Measurements from ENCODE around the gene DRD4. TPM values are rescaled to one million over a fixed set of nuclear protein-coding genes. Genes with fewer than 3 reads are reported as not detected.

Gene DRD4
- total RNA-seq, 2 experiments from 2014 or later: 0.88 to 0.89 TPM

Other genes with a start within 250 kb of the DRD4 start
- under 1 TPM in 1 of 2 experiments, not detected in 1; 0.18 TPM for gene PKP3, start 243.1 kb upstream of the DRD4 start, total RNA-seq
- gene SIGIRR, start 222.3 kb upstream of the DRD4 start, total RNA-seq: 10 to 100 TPM; 33.9 to 35.0 TPM
- gene ANO9, start 195.3 kb upstream of the DRD4 start, total RNA-seq: 10 to 100 TPM; 28.2 to 29.0 TPM
- 10 to 100 TPM; 17.4 to 18.0 TPM for gene PTDSS2, start 187.0 kb upstream of the DRD4 start, total RNA-seq
- gene RNH1, start 130.0 kb upstream of the DRD4 start, total RNA-seq: 100 to 1,000 TPM; 105 to 110 TPM
- gene HRAS, start 101.7 kb upstream of the DRD4 start, total RNA-seq: 10 to 100 TPM; 30.4 to 34.6 TPM
- under 1 TPM; 0.67 to 0.99 TPM for gene LRRC56, start 99.7 kb upstream of the DRD4 start, total RNA-seq
- 1 to 10 TPM in 1 of 2 experiments, under 1 TPM in 1; 0.88 to 1.3 TPM for gene LMNTD2, start 76.5 kb upstream of the DRD4 start, total RNA-seq
- 10 to 100 TPM; 16.8 to 17.3 TPM for gene RASSF7, start 76.3 kb upstream of the DRD4 start, total RNA-seq
- gene PHRF1, start 60.8 kb upstream of the DRD4 start, total RNA-seq: 10 to 100 TPM; 43.1 to 44.5 TPM
- 10 to 100 TPM; 34.6 to 37.5 TPM for gene IRF7, start 21.3 kb upstream of the DRD4 start, total RNA-seq
- not detected for gene CDHR5, start 12.3 kb upstream of the DRD4 start, total RNA-seq
- gene SCT, start 10.1 kb upstream of the DRD4 start, total RNA-seq: not detected
- 10 to 100 TPM; 59.1 to 59.3 TPM for gene DEAF1, start 58.0 kb downstream of the DRD4 start, total RNA-seq
- 10 to 100 TPM; 10.6 to 12.5 TPM for gene TMEM80, start 58.5 kb downstream of the DRD4 start, total RNA-seq
- 10 to 100 TPM; 15.0 to 16.7 TPM for gene EPS8L2, start 69.0 kb downstream of the DRD4 start, total RNA-seq
- 100 to 1,000 TPM; 234 to 241 TPM for gene TALDO1, start 110.2 kb downstream of the DRD4 start, total RNA-seq
- gene GATD1, start 140.2 kb downstream of the DRD4 start, total RNA-seq: 10 to 100 TPM; 45.8 to 48.8 TPM
- under 1 TPM; 0.20 to 0.25 TPM for gene CEND1, start 152.8 kb downstream of the DRD4 start, total RNA-seq
- 10 to 100 TPM; 33.3 to 36.7 TPM for gene SLC25A22, start 161.0 kb downstream of the DRD4 start, total RNA-seq
- gene PIDD1, start 168.0 kb downstream of the DRD4 start, total RNA-seq: 10 to 100 TPM; 29.9 to 30.6 TPM
- 1,000 to 10,000 TPM; 3,638 to 3,686 TPM for gene RPLP2, start 172.7 kb downstream of the DRD4 start, total RNA-seq
- gene PNPLA2, start 181.6 kb downstream of the DRD4 start, total RNA-seq: 10 to 100 TPM; 29.7 to 32.0 TPM
- gene CRACR2B, start 190.7 kb downstream of the DRD4 start, total RNA-seq: 1 to 10 TPM; 2.1 to 2.4 TPM
- gene CD151, start 195.7 kb downstream of the DRD4 start, total RNA-seq: 10 to 100 TPM; 45.9 to 46.5 TPM
- gene POLR2L, start 205.3 kb downstream of the DRD4 start, total RNA-seq: 10 to 100 TPM; 83.0 to 89.2 TPM
- gene TSPAN4, start 205.6 kb downstream of the DRD4 start, total RNA-seq: 10 to 100 TPM; 15.4 to 16.0 TPM

All from activated CD8-positive, alpha-beta T cell treated with anti-CD3 and anti-CD28 coated beads for 36 hours (primary cell).